Esophagus muscularis mucosa (tissue), 3 donors: ENCODE results near the gene C16orf86.

ENCODE experiments used
- POLR2A ChIP-seq: fragments of 450-650 bp; IDR thresholded peaks from one replicate; pipeline ENCODE4 v1.6.1; 2017; ENCODE audit warnings: antibody characterized with exemption, moderate library complexity, mild to moderate bottlenecking, low read depth
- TF ChIP-seq, protein P1 (sequence below), 3 experiments: fragments of 200-600 bp in 2 of 3; fragments of 450-650 bp in 1 of 3; sonication (generic) in 2 of 3; IDR thresholded peaks; one replicate each; pipeline ENCODE4 v1.5.1; 2017 to 2019; ENCODE audit warnings: antibody characterized with exemption in 3 of 3, mild to moderate bottlenecking in 2 of 3, moderate library complexity in 1 of 3

DNA sequence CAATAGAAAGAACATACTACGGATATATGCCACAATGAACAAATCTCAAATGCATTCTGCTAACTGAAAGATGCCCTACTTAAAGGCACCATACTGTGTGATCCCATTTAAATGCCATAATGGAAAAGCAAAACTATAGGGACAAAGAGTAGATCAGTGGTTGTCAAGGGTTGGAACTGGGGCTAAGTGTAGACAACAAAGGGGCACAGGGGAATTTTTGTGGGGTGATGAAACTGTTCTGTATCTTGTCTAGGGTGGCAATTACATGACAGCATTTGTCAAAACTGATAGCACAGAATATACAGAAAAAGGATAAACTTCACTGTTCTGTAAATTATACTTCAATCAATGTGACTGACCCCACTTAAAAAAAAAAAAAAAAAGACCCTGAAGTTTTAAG lies 34.8 kb downstream of the C16orf86 start:
- TF ChIP-seq, protein P1, sequence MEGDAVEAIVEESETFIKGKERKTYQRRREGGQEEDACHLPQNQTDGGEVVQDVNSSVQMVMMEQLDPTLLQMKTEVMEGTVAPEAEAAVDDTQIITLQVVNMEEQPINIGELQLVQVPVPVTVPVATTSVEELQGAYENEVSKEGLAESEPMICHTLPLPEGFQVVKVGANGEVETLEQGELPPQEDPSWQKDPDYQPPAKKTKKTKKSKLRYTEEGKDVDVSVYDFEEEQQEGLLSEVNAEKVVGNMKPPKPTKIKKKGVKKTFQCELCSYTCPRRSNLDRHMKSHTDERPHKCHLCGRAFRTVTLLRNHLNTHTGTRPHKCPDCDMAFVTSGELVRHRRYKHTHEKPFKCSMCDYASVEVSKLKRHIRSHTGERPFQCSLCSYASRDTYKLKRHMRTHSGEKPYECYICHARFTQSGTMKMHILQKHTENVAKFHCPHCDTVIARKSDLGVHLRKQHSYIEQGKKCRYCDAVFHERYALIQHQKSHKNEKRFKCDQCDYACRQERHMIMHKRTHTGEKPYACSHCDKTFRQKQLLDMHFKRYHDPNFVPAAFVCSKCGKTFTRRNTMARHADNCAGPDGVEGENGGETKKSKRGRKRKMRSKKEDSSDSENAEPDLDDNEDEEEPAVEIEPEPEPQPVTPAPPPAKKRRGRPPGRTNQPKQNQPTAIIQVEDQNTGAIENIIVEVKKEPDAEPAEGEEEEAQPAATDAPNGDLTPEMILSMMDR (IDR thresholded peaks at IDR 0.05) = no peak
- no peak for TF ChIP-seq POLR2A
